NOMO-1 treated with dmso at 0.1 percent for 144 hours (cell line): Measurements from ENCODE around the gene GAS7.

Experiments
- DNase-seq: peaks from one replicate; lab custom pipeline; 2025; ENCODE audit not compliant: unreplicated experiment; lab: John Stamatoyannopoulos, UW

GAS7 gene

DNA sequence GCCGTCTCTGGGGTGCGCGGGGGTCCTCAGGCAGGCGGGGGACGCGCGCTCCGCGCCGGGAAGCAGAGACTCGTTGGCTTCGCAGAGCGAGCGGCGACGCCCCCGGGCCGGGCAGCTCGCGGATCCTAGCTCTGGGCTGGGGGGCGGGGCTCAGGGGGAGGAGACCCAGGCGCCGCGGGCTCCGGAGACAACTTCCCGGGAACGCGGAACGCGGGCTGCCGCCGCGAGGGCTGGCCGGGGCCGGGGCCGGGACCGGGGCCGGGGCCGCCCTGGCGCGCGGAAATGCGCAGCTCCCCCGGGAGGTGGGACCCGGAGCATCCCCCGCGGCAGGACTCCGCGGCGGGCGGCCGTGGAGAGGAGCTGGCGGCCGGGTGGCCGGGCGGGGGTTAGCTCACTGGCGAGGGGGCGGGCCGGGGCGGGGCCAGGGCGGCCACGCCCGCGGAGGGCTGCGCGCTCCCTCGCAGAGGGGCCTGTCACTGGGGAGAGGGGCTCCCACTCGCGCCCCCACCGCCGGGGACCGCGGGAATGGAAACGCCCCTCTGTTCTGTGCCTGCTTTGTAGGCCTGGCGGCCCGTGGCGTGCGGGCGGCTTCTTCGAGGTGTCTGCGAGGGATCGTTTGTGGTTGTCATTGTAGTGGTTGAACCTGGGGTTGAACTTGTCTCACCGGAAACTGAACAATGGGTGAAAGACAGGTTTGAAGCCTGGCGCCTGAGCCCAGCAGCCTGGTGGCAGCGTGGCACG is at the start of gene GAS7:
Gene GAS7 (minus strand): TSS at position 98 of the 741 bp plus-strand sequence.
- peak; percentile 45 for DNase-seq

DNA sequence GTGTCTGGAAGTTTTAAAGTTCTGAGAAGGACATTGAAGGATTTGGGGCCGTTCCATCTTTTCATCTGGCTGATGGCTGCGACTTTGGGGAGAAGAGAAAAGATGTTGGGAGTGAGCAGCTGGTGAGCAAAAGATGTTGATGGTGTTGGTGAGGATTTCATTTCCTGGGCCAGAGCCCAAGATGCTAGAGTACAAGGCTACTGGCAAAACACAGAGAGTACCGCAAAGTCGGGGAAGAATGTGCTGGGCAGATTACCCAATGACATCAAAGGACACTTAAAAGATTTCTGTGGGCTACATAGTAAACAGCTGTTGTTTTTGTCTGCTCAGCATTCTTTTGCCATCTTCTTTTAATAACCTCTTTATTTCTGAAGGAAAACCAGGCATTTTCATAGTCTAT is 49.4 kb upstream of the GAS7 start:
- no peak for DNase-seq

DNA sequence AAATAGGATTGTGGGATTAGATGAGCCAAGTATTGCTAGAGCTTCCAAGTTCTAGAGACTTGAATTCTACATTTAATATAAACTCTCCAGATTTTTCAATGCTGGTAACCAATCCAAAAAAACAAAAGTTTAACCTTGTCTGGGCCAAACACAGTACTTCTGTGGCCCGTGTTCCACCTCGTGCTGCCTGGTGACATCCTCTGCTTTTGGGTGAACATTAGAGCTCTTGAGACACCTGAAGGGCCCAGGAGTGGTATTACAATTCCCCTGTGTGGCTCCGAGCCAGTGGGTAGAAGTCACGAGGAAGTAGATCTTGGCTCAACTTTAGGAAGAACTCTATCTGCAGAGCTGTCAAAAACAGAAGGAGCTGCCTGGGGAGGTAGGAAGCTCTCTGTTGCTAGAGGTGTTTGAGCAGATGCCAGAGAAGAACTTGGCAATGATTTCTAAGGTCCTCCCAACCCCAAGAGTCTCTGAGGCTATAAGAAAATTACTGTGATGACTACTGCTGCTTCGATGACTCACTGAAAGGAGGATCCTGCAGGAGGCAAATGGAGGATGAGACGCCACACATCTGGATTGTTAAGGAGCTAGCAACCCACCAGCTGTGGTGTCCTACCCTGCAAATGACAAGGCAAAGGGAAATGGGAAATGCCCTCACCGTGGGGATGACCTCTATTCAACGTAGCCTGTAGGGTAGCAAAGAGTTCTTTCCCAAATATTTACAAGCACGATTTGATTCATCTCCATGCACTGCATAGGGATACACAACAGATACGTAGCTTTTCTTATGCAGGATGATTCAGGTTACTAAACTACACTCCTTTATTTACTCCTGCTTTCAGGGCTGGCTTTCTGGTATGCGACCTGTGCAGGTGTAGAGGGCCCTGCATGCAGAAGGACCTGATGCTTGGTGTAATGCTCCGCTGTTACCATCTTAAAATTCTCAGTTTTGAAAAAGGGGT is 45.8 kb upstream of the GAS7 start:
- DNase-seq = no peak

DNA sequence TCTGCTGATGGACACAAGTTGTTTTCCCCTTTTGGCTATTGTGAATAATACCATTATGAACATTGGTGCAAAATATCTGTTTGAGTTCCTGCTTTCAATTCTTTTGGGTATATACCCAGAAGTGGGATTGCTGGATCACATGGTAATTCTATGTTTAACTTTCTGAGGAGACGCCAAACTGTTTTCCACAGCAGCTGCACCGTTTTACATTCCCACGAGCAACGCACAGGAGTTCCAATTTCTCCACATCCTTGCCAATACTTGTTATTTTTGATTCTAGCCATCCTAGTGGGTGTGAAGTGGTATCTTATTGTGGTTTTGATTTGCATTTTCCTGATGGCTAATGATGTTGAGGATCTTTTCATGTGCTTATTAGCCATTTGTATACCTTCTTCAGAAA is 43.4 kb upstream of the GAS7 start:
- no peak for DNase-seq

DNA sequence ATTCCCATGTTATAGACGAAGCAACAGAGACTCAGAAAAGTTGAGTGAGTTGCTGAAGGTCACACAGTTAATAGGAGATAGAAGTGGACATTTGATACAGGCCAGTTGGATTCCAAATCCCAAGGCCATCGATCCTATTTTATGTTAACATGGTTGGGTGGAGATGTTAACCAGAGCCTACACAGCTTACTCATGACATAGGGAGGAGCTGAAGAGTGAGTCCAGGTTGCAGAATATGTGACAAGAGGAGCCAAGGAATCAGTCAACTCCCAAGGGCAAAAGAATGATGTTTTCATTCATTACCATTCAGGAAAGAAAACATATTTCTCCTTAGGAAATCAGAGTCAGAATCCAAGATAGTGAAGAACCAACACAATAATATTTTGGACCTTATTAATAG is 40.3 kb upstream of the GAS7 start:
- no peak for DNase-seq

DNA sequence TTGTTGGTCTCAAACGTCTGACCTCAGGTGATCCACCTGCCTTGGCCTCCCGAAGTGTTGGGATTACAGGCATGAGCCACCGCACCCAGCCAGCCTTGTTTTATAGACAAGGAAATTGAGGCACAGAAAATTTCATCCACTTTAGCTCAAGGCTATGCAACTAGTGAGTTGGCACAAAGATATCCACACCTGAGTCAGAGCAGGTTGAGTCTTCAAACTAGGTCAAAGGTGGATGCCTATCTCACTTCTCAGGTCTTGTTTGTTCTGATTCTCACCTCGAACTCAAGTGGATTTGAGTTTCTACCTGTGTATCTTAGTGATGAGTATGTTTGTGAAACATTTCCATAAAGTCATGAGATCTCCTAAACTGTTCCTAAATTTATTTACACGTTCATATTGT is 35.6 kb upstream of the GAS7 start:
- no peak for DNase-seq

DNA sequence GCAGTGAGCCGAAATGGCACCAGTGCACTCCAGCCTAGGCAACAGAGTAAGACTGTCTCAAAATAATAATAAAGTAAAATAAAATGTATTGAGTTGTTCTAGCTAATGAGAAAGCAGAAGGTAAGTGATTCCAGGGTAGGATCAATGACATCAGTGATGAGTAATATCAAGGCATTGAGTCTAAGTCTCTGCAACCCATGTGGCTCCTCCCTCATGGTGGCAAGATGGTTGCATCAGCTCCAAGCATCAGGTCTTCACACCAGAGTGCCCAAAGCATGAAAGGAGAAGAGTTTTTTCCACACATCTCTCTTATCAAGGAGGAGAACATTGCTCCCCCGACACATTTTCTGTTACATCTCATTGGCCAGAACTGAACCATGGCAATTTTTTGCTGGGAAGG is 34.8 kb upstream of the GAS7 start:
- DNase-seq = no peak

DNA sequence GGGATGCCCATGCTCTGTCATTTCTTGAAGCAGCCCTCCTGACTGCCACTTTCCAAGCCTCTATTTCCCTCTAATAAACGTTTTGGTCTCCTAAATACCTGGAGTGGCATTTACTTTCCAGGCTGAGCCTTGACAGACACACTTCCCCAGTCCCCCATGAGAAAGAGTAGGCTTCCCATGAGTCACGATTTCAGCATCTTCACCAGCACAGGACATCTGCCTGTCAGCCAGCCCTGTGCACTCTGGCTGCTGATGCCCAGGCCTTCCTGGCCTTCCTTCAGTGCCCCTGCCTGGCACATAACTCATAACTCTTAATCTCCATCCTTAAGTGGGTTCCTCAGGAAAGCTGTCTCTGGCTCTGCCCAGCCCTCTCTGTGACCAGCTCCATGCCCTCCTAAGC is 30.8 kb upstream of the GAS7 start:
- DNase-seq = no peak

DNA sequence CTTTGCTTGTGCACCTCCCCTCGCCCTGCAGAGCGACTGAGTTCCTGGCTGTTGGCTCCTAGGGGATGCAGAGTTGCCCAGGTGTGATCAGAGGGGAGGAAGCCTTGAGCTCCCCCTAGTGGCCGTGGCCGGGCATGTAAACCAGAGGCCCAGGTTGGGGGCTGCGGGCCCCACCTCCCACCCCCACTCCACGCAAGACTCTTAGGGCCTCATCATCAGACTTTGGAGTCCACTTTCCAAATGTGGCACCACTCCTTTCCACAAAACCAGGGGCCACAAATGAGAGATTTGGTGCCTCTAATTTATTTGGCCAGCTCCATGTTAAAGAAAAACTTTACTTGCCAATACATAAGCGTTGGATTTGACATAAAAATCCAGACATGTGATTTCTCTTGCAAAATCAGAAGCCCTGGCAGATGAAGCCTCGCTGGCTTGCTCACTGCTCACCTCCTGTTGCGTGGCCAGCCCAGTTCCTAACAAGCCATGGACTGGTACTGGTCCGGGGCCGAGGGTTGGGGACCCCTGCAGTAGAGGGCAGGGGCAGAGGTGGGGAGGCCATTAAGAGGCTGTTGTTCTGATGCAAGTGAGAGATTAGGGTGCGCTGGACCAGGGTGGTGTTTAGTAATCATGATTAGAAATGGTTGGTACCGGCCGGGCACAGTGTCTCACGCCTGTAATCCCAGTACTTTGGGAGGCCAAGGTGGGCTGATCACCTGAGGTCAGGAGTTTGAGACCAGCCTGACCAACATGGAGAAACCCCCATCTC is 28.7 kb upstream of the GAS7 start:
- peak; percentile 47 for DNase-seq

DNA sequence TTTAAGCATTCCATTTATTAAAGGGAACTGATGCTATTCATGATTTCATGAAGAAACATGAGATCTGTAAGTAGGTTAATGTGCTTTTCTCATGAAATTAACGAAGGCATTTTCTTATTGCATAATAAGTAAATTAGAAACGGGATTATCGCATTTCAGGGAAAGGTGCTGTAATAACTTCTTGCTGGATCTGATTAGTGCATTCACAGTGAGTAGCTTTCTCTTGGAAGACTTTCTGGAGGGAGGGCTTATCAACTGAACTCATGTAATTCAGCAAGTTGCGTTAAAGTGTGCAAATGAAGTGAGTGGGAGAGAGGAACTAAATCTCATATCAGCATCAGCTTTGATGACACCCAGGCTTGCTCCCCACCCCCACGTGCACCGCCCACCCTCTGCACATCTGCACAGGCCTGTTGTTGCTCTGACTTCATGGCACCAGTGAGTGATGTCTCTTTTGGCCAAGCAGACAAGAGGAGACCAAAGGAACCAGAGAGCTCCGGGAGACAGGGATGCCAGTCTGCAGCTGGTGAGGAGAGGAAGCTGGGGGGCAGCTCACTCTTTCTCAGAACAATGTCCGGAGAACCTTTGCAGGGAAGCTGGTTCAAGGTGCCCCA is 26.3 kb upstream of the GAS7 start:
- DNase-seq = no peak

DNA sequence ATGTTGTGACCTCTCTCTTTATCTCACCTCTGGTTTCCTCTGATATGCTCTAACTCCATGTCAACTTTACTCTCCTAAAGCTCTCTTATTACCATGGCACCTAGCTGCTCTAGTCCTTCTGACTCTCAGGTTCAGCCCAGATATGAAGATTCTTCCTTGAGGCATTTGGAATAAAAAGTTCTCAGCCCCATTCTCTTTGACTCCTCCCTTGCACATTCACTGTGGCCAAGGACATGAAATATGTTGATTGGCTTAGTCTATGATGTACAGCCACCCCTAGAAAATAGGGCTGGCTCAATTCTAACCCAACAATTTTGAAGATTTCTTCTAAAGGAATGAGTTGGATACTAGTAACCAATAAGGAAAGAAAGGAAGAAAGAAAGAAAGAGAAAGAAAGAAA is 20.8 kb upstream of the GAS7 start:
- DNase-seq = no peak

DNA sequence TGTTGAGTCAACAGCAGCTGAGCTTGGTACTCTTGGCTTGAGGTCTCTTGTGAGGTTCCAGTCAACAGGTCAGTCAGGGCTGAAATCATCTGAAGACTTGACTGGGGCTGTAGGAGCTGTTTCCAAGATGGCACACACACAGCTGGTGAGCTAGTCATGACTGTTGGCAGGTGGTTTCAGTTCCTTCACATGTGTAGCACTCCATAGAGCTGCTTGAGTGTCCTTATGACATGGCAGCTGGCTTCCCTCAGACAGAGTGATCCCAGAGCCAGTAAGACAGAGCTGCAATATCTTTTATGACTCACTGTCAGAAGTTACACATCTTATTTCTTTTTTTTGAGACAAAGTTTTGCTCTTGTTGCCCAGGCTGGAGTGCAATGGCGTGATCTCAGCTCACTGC is 19.5 kb upstream of the GAS7 start:
- no peak for DNase-seq

DNA sequence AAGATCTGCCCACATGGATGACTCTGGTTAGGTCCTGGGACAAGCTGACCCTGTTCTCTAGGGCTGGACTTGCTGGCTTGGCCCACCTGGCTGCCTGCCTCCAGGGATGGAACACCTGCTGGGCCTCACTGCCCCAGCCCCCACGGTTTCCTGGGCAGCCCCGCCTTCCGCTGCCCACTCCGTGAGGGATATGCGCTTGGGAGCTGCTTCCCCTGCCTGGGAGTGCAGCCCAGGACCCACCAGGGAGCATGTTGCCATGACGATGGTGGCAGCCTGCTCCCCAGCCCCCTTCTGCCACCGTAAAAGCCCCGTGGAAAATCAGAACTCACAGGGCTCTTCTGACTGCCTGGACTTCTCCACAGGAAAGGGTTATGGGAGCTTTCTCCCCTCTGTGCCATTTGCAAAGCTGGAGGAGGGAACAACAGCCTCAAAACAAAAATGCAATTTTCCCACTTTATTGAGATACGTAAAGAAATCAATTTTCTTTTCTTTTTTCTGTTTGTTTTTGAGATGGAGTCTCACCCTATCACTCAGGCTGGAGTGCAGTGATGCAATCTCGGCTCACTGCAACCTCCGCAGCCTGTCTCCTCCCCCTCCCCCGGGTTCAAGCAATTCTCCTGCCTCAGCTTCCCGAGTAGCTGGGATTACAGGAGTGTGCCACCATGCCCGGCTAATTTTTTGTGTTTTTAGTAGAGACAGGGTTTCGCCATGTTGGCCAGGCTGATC is 18.0 kb upstream of the GAS7 start:
- DNase-seq = no peak

DNA sequence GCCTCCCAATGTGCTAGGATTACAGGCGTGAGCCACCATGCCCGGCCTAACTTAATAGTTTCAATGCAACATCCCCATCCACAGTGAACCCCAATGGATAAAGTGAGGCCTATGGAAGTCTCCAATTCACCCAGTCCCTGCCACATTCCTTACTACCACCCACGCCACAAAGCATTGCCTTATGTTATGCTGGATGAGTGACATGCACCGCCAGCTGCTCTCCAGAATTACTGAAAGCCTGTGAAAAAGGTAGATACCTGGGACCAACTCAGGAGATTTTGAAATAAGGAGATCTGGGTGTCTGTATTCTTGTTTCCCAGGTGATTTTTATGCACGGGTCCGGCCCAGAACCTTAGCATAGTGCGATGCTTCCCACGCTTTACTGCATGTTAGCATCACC is 16.9 kb upstream of the GAS7 start:
- no peak for DNase-seq

DNA sequence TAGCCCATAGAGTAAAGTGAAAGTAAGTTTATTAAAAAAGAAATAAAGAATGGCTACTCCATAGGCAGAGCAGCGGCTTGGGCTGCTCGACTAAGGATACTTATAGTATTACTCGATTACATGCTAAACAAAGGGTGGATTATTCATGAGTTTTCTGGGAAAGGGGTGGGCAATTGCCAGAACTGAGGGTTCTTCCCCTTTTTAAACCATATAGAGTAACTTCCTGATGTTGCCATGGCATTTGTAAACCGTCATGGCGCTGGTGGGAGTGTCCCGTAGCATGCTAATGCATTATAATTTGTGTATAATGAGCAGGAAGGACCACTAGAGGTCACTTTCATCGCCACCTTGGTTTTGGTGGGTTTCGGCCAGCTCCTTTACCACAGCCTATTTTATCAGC is 13.3 kb upstream of the GAS7 start:
- DNase-seq = no peak

DNA sequence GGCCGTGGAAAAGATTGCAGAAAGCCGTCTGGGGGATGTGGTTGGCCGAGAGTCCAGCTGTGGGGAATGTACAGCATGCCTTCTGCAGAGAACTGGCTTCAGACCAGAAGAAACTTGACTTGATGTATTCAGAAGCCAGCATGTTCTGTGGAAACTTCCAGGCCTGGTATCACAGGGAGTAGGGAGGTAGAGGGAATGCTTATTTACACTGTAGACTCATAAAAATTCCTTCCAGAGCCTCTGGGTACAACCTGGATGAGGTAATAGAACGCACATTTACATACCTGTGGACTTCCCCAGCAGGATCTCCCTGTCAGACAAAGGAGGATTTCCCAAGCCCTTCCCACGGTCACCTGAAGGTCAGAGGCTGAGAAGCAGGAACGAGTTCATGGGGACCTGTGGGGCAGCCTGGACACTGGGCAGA is 11.8 kb upstream of the GAS7 start:
- no peak for DNase-seq

DNA sequence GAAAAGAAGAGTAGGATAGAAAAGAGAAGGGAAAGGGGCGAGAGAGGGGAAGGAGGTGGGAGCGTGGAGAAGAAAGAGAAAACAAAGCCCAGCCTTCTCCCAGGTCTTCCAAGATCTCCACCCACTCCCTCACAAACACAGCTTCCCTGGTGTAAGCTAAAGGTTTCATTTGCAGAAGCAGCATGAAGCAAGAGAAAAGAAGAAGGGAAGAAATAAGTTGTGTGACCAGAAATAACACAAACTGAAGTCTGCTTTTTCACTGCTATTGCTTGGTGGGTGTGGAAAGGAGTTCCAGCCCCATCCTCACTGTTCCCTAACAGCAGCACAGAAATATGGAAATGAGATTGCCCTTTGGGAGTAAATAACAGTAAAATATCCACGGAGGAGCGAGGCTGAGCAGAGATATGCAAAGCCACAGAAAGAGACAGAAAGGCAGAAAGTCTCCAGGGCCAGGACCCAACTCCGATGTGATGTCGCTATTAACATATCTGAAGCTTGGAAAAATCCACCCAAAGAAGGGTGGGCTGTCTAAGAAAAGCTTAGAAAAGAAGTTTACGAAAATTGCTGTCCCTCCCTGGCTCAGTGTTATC is 10.3 kb upstream of the GAS7 start:
- no peak for DNase-seq

DNA sequence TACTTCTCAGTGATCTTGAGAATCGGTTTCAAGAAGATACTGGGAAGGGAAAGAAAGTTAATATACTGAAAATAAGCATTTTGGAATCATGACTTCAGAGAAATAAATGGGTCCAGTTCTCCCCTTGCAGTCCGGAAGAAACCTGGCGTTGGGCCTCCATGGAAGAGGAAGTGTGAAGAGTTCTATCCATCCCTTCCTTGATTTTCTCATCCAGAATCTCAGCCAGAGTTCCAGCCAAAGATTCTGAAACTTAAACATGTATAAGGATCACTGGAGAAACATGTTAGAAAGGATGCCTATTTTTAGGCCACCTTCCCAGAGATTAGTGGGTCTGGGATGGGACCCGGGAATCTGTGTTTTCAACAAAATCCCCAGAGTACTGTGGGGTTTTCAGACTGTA is 8.7 kb upstream of the GAS7 start:
- DNase-seq = no peak

DNA sequence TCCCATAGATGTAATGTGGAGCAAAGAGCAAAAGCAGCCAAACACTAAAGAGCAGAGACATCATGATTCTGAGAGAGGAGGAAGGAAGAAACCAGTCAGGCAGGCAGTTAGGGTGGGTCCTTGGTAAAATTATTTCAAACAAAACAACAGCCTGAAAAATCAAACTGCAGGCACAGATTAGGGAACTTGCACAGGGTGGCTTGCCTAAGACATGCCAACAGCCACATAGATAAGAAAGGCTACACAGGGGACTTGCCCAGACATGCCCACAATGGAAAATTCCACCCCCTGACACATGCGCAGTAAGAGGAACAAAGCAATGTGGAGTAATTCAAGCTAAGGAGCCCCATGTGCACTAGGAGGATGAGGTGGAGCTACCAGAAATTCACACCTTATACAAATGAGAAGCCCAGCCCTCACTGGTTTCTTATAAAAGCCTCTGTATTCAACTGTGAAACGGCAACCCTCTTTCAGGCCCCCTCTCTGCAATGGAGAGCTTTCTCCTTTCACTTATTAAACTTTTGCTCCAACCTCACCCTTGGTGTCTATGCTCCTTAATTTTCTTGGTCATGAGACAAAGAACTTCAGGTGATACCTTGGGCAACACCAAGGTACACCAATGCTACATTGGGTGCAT is 7.3 kb upstream of the GAS7 start:
- peak; percentile 47 for DNase-seq

DNA sequence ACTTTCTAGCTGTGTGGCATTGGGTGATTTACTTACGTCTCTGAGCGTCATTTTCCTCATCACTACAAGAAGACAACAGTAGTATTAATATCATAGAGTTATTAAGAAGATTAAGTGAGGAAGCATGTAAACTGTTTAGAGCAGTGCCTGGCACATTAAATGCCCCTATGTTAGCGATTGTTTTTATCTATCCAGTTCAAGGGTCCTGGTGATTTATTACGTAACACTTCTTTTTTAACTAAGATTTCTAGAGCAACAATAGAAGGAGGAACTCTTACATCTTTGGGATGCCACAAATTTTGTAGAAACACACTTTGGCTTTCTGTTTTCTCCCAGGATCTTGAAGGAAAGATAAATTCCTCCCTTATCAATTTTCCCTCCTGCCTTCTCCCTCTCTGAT is 3.3 kb upstream of the GAS7 start:
- DNase-seq = no peak
